MM.1S (cell line): ENCODE data around the gene KCNQ1.

Experiments
- DNase-seq: peaks from one replicate; pipeline ENCODE4 v3.0.0-alpha.2; 2015
- H2AFZ ChIP-seq: fragments of 300-600 bp; sonication (generic); 2 replicates; pipeline ENCODE4 v1.6.0; 2016; ENCODE audit warnings: antibody characterized with exemption, low read length
- H3F3A ChIP-seq: fragments of 300-600 bp; sonication (generic); 2 replicates; pipeline ENCODE4 v1.6.1; 2016; ENCODE audit warnings: mild to moderate bottlenecking, antibody characterized with exemption, low read length, moderate library complexity, mixed read lengths; ENCODE audit not compliant: insufficient read depth
- H3K27ac ChIP-seq: fragments of 300-600 bp; sonication (generic); 2 replicates; pipeline ENCODE4 v1.5.1; 2016; ENCODE audit warnings: mild to moderate bottlenecking, low read length
- H3K27me3 ChIP-seq: fragments of 300-600 bp; sonication (generic); replicated peaks from 2 replicates; pipeline ENCODE4 v1.6.0; 2016; ENCODE audit warnings: low read length; ENCODE audit not compliant: insufficient read depth
- H3K36me3 ChIP-seq: fragments of 300-600 bp; sonication (generic); replicated peaks from 2 replicates; pipeline ENCODE4 v1.6.1; 2016; ENCODE audit warnings: mild to moderate bottlenecking, low read length, mixed read lengths; ENCODE audit not compliant: insufficient read depth
- H3K4me1 ChIP-seq: fragments of 300-600 bp; sonication (generic); 2 replicates; pipeline ENCODE4 v1.6.1; 2016; ENCODE audit warnings: low read length, mixed read lengths
- H3K4me2 ChIP-seq: fragments of 300-600 bp; sonication (generic); 2 replicates; pipeline ENCODE4 v1.6.0; 2016; ENCODE audit warnings: low read depth, low read length
- H3K4me3 ChIP-seq: fragments of 300-600 bp; sonication (generic); 2 replicates; pipeline ENCODE4 v1.5.1; 2016; ENCODE audit warnings: low read length, mixed read lengths
- H3K79me2 ChIP-seq: fragments of 300-600 bp; sonication (generic); 2 replicates; pipeline ENCODE4 v1.6.1; 2016; ENCODE audit warnings: mixed run types, low read length, mixed read lengths
- H3K9ac ChIP-seq: fragments of 300-600 bp; sonication (generic); 2 replicates; pipeline ENCODE4 v1.6.1; 2016; ENCODE audit warnings: low read length, mixed read lengths
- H3K9me2 ChIP-seq: fragments of 300-600 bp; sonication (generic); replicated peaks from 2 replicates; pipeline ENCODE4 v1.6.1; 2016; ENCODE audit warnings: mild to moderate bottlenecking, low read length, mixed read lengths; ENCODE audit not compliant: insufficient read depth
- H3K9me3 ChIP-seq: fragments of 300-600 bp; sonication (generic); replicated peaks from 2 replicates; pipeline ENCODE4 v1.6.1; 2016; ENCODE audit warnings: mild to moderate bottlenecking, low read length, mixed read lengths; ENCODE audit not compliant: insufficient read depth
- H4K20me1 ChIP-seq: fragments of 300-600 bp; sonication (generic); 2 replicates; pipeline ENCODE4 v1.6.1; 2016; ENCODE audit warnings: mild to moderate bottlenecking, low read length, moderate library complexity, mixed read lengths; ENCODE audit not compliant: insufficient read depth
- CTCF ChIP-seq: fragments of 300-600 bp; sonication (generic); IDR thresholded peaks from 2 replicates; pipeline ENCODE4 v1.5.1; 2016; ENCODE audit warnings: antibody characterized with exemption, low read length, mixed read lengths
- EZH2 ChIP-seq: fragments of 300-600 bp; sonication (generic); optimal IDR thresholded peaks from 2 replicates; pipeline ENCODE3; 2017; ENCODE audit warnings: low read depth, mild to moderate bottlenecking, antibody characterized with exemption, low read length, mixed read lengths
- EZH2phosphoT487 ChIP-seq: fragments of 300-600 bp; sonication (generic); IDR thresholded peaks from 2 replicates; pipeline ENCODE4 v1.6.1; 2018; ENCODE audit warnings: antibody characterized with exemption, low read length

The KCNQ1 gene

DNA sequence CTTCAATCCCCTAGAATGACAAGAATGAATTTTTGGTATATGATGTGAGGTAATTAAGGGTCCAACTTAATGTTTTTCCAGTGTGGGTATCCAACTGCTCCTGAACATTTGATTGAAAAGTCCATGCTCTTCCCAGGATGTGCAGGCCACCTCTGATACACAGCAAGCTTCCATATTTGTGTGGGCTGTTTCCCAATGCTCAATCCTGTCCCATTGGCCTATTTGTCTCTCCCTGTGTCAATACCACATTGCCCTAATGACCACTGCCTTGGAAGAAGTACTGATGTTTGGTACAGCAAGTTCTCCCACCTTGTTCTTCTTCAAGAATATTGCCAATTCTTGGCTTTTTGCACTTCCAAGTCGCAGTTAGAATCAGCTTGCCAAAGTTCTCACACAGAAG is 212.1 kb downstream of the KCNQ1 start:
- Histone ChIP-seq H3K9me2 (no peaks in the 10 kb centered on the region), H2AFZ (no peak overlapping the region), H3F3A (no peaks in the 10 kb centered on the region), H3K9ac (no peak overlapping the region), H4K20me1 (no peaks in the 10 kb centered on the region), H3K4me2 (no peak overlapping the region), H3K4me1 (peaks cover 7% of the 10 kb centered on the region; the same call in 1 of the 2 replicates), H3K79me2 (no peaks in the 10 kb centered on the region), H3K4me3 (no peak overlapping the region), H3K27ac (no peak overlapping the region), H3K27me3 (no peaks in the 10 kb centered on the region), H3K36me3 (no peaks in the 10 kb centered on the region), H3K9me3 (no peaks in the 10 kb centered on the region)
- TF ChIP-seq CTCF (no peak), EZH2phosphoT487 (no peak), EZH2 (no peak)
- no peak for DNase-seq

DNA sequence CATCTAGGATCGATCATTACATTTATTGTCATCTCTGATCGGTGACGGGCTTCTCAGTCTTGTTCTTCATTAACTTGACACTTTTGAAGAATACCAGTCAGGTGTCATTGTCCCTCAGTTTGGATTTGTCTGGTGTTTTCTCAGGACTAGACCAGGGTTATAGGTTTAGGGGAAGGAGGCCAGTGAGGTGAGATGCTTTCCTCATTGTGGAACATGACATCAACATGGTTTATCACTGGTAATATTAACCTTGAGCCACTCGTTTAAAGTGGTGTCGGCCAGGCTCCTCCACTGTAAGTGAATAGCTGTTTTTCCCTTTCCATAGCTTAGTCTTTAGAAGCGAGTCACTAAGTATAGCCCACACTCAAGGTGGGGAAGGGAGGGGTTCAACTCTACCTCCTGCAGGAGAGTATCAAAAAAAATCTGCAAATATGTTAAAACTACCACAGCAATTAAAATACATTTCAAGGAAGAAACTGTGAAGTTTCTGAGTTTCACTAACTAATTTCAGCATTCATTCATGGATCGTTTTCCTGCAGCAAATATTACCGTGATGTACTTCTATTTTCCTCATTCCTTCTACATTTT is 213.0 kb downstream of the KCNQ1 start:
- no peak overlapping the region for H3K4me2 ChIP-seq
- H3K27ac ChIP-seq: no peak overlapping the region
- DNase-seq: no peak
- H3K36me3 ChIP-seq: no peaks in the 10 kb centered on the region
- no peaks in the 10 kb centered on the region for H4K20me1 ChIP-seq
- no peaks in the 10 kb centered on the region for H3K27me3 ChIP-seq
- H3K4me1 ChIP-seq: peaks cover 7% of the 10 kb centered on the region; the same call in 1 of the 2 replicates
- no peaks in the 10 kb centered on the region for H3K9me3 ChIP-seq
- no peak overlapping the region for H2AFZ ChIP-seq
- no peaks in the 10 kb centered on the region for H3K79me2 ChIP-seq
- H3K4me3 ChIP-seq: no peak overlapping the region
- H3F3A ChIP-seq: no peaks in the 10 kb centered on the region
- H3K9ac ChIP-seq: no peak overlapping the region
- TF ChIP-seq CTCF: no peak
- TF ChIP-seq EZH2phosphoT487: no peak
- TF ChIP-seq EZH2: no peak
- no peaks in the 10 kb centered on the region for H3K9me2 ChIP-seq

DNA sequence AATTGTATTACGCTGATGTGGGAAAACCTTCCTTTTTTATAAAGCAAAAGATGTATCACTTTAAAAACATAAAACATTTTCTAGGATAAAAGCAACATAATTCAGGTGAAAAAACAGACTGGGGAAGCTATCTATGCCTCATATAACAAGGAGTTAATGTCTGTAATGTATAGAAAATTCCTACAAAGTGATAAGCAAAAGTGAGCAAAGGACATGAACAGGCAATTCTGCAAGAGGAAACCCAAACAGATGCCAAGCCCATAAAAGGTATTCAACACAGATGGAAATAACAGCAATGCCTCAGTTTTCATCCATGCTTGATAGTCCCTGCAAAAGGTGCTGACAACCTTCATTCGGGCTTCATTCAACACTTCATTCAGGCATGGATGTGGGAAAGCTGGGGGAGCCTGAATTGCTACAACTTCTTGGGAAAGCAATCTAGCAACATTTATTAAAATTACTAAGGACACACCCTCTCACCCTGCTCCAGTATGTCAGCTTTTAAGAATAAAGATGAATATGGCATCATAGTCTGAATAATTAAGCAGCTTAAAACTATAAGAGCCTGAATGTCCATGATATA is 215.6 kb downstream of the KCNQ1 start:
- no peaks in the 10 kb centered on the region for H3K27me3 ChIP-seq
- no peak overlapping the region for H3K27ac ChIP-seq
- no peak overlapping the region for H3K9ac ChIP-seq
- H4K20me1 ChIP-seq: no peaks in the 10 kb centered on the region
- no peak overlapping the region for H3K4me3 ChIP-seq
- peaks cover 7% of the 10 kb centered on the region; the same call in 1 of the 2 replicates for H3K4me1 ChIP-seq
- no peak for TF ChIP-seq EZH2phosphoT487
- TF ChIP-seq EZH2: no peak
- TF ChIP-seq CTCF: no peak
- H2AFZ ChIP-seq: no peak overlapping the region
- DNase-seq: no peak
- no peak overlapping the region for H3K4me2 ChIP-seq
- no peaks in the 10 kb centered on the region for H3K9me2 ChIP-seq
- no peaks in the 10 kb centered on the region for H3F3A ChIP-seq
- no peaks in the 10 kb centered on the region for H3K9me3 ChIP-seq
- H3K79me2 ChIP-seq: no peaks in the 10 kb centered on the region
- H3K36me3 ChIP-seq: no peaks in the 10 kb centered on the region
